ENCODE results near the gene SGIP1.
"Not testable (repeated sequence)": the region's sequence is repeated elsewhere in the genome, so short reads cannot be mapped to it uniquely, and the experiment has no call there.

SGIP1 gene

GRCh38 chr1:66775646-66776045 lies 241.7 kb downstream of the SGIP1 start:
- no peak for DNase-seq

GRCh38 chr1:66777831-66778230 lies 243.9 kb downstream of the SGIP1 start:
- peak; percentile 98 for DNase-seq

- DNase-seq: peak; percentile 96
Measured at GRCh38 chr1:66778266-66778665, 244.3 kb downstream of the SGIP1 start.

GRCh38 chr1:66778969-66779368 lies 245.0 kb downstream of the SGIP1 start:
- peak; percentile 37 for DNase-seq

- DNase-seq: no peak
Measured at GRCh38 chr1:66779475-66780078, 245.6 kb downstream of the SGIP1 start.

GRCh38 chr1:66785800-66786199 lies 251.8 kb downstream of the SGIP1 start:
- DNase-seq: not testable (repeated sequence)

- DNase-seq: no peak
Measured at GRCh38 chr1:66787641-66788040, 253.7 kb downstream of the SGIP1 start.

GRCh38 chr1:66788231-66788939 lies 254.4 kb downstream of the SGIP1 start:
- no peak for DNase-seq

GRCh38 chr1:66791621-66792610 lies 258.0 kb downstream of the SGIP1 start:
- DNase-seq: no peak

GRCh38 chr1:66795839-66796238 lies 261.9 kb downstream of the SGIP1 start:
- DNase-seq: not testable (repeated sequence)
